HG03135 (cell line): ENCODE measurements around the gene VTN.
A peak's percentile ranks its signal among the peaks of the same experiment; 100 is the strongest.

ENCODE experiments used
- ATAC-seq: cut with Tn5 transposase; IDR thresholded peaks from one replicate; pipeline ENCODE4 v1.9.1; 2021; ENCODE audit warnings: mild to moderate bottlenecking, moderate library complexity; ENCODE audit not compliant: unreplicated experiment

VTN gene

GRCh38 chr17:28370035-28370743, at the start of gene VTN:
TSS of gene VTN (minus strand) at chr17:28370307. CDS start at chr17:28370203, 104 bp downstream.
- no peak for ATAC-seq

GRCh38 chr17:28416703-28417311, 46.7 kb upstream of the VTN start:
- ATAC-seq = no peak

GRCh38 chr17:28415886-28416285, 45.8 kb upstream of the VTN start:
- no peak for ATAC-seq

GRCh38 chr17:28413804-28414203, 43.7 kb upstream of the VTN start:
- ATAC-seq = no peak

GRCh38 chr17:28412099-28412498, 42.0 kb upstream of the VTN start:
- no peak for ATAC-seq

GRCh38 chr17:28407974-28408306, 37.8 kb upstream of the VTN start:
- no peak for ATAC-seq

- ATAC-seq = no peak
These were observed 37.2 kb upstream of the VTN start for GRCh38 chr17:28407130-28407973.

GRCh38 chr17:28406473-28406814, 36.3 kb upstream of the VTN start:
- no peak for ATAC-seq

- ATAC-seq = peak; percentile 45
These were observed 35.7 kb upstream of the VTN start, which contains the start of gene SLC46A1 for GRCh38 chr17:28405632-28406472. TSS of gene SLC46A1 (minus strand) at chr17:28406212. CDS start at chr17:28406114, 98 bp downstream.

- ATAC-seq = no peak
These were observed 34.9 kb upstream of the VTN start for GRCh38 chr17:28404812-28405570.

- no peak for ATAC-seq
These were observed 34.3 kb upstream of the VTN start for GRCh38 chr17:28404461-28404811.

- ATAC-seq = no peak
These were observed 33.9 kb upstream of the VTN start for GRCh38 chr17:28404007-28404406.

- ATAC-seq = no peak
These were observed 32.7 kb upstream of the VTN start for GRCh38 chr17:28402844-28403243.

- no peak for ATAC-seq
These were observed 32.1 kb upstream of the VTN start for GRCh38 chr17:28402224-28402630.

GRCh38 chr17:28399808-28400207, 29.7 kb upstream of the VTN start:
- no peak for ATAC-seq

GRCh38 chr17:28398280-28398981, 28.3 kb upstream of the VTN start:
- ATAC-seq = no peak

- no peak for ATAC-seq
These were observed 27.7 kb upstream of the VTN start for GRCh38 chr17:28397687-28398279.

GRCh38 chr17:28397275-28397674, 27.2 kb upstream of the VTN start:
- no peak for ATAC-seq

- no peak for ATAC-seq
These were observed 26.6 kb upstream of the VTN start for GRCh38 chr17:28396635-28397239.
